Parathyroid adenoma (tissue), 2 donors: ENCODE data around the gene SUN5.

Experiments used
- H2AFZ ChIP-seq: fragments of 300-600 bp; sonication (generic); one replicate; pipeline ENCODE4 v1.7.0; 2017; ENCODE audit warnings: antibody characterized with exemption, mild to moderate bottlenecking
- H3K27ac ChIP-seq: fragments of 300-600 bp; sonication (generic); one replicate; pipeline ENCODE4 v1.7.0; 2017
- H3K27me3 ChIP-seq: fragments of 300-600 bp; sonication (generic); one replicate; pipeline ENCODE4 v1.7.0; 2017; ENCODE audit warnings: low read length; ENCODE audit not compliant: control insufficient read depth, insufficient read depth
- H3K36me3 ChIP-seq: fragments of 300-600 bp; sonication (generic); one replicate; pipeline ENCODE4 v1.7.0; 2017; ENCODE audit warnings: low read length; ENCODE audit not compliant: control insufficient read depth, insufficient read depth
- H3K4me1 ChIP-seq: fragments of 300-600 bp; sonication (generic); one replicate; pipeline ENCODE4 v1.7.0; 2017; ENCODE audit warnings: control low read depth
- H3K4me2 ChIP-seq: fragments of 300-600 bp; sonication (generic); one replicate; pipeline ENCODE4 v1.7.0; 2017; ENCODE audit warnings: low read length
- H3K4me3 ChIP-seq: fragments of 300-600 bp; sonication (generic); one replicate; pipeline ENCODE4 v1.7.0; 2017; ENCODE audit warnings: low read depth, low read length
- H3K79me2 ChIP-seq: fragments of 300-600 bp; sonication (generic); one replicate; pipeline ENCODE4 v1.7.0; 2017; ENCODE audit warnings: control low read depth
- H3K9ac ChIP-seq: fragments of 300-600 bp; sonication (generic); one replicate; pipeline ENCODE4 v1.7.0; 2017; ENCODE audit warnings: mild to moderate bottlenecking
- H3K9me3 ChIP-seq: fragments of 300-600 bp; sonication (generic); one replicate; pipeline ENCODE4 v1.7.0; 2017; ENCODE audit warnings: low read length; ENCODE audit not compliant: control insufficient read depth
- TF ChIP-seq, protein P1 (sequence below): fragments of 300-600 bp; sonication (generic); IDR thresholded peaks from one replicate; pipeline ENCODE4 v1.7.0; 2017; ENCODE audit warnings: antibody characterized with exemption, mild to moderate bottlenecking
- donor health status: primary hyperparathyroidism.

The SUN5 gene

DNA sequence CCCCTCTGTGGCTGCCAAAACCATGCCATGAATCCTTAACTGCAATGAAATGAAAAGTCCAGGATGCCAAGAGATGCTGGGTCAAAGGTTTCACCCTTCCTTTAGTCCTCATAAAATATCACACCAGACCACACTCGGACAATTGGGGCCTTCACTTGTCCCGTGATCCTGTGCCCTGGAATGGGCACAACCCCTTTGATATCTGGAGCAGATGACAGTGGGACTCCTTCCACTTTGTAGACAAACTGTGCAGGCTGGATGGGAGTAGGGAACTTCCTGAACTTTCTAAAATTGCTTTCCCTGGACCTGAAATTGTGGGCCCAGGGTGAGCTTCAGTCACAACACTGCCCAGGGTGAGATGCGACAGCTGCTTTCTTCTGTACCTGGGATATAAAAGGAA lies 17.6 kb upstream of the SUN5 start:
- Histone ChIP-seq H3K27me3 (no peaks in the 10 kb centered on the region), H3K79me2 (no peaks in the 10 kb centered on the region), H3K4me1 (no peaks in the 10 kb centered on the region), H2AFZ (no peak overlapping the region), H3K9me3 (no peaks in the 10 kb centered on the region), H3K4me3 (no peak overlapping the region), H3K9ac (no peak overlapping the region), H3K4me2 (no peak overlapping the region), H3K36me3 (no peaks in the 10 kb centered on the region), H3K27ac (no peak overlapping the region)
- TF ChIP-seq, protein P1, sequence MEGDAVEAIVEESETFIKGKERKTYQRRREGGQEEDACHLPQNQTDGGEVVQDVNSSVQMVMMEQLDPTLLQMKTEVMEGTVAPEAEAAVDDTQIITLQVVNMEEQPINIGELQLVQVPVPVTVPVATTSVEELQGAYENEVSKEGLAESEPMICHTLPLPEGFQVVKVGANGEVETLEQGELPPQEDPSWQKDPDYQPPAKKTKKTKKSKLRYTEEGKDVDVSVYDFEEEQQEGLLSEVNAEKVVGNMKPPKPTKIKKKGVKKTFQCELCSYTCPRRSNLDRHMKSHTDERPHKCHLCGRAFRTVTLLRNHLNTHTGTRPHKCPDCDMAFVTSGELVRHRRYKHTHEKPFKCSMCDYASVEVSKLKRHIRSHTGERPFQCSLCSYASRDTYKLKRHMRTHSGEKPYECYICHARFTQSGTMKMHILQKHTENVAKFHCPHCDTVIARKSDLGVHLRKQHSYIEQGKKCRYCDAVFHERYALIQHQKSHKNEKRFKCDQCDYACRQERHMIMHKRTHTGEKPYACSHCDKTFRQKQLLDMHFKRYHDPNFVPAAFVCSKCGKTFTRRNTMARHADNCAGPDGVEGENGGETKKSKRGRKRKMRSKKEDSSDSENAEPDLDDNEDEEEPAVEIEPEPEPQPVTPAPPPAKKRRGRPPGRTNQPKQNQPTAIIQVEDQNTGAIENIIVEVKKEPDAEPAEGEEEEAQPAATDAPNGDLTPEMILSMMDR, result no peak

GRCh38 chr20:33020278-33021161 lies 16.3 kb upstream of the SUN5 start:
- Histone ChIP-seq H3K9me3 (no peaks in the 10 kb centered on the region), H3K27ac (no peak overlapping the region), H2AFZ (no peak overlapping the region), H3K4me2 (no peak overlapping the region), H3K79me2 (no peaks in the 10 kb centered on the region), H3K36me3 (no peaks in the 10 kb centered on the region), H3K27me3 (no peaks in the 10 kb centered on the region), H3K4me1 (no peaks in the 10 kb centered on the region), H3K4me3 (no peak overlapping the region), H3K9ac (no peak overlapping the region)
- TF ChIP-seq, protein P1, result no peak

DNA sequence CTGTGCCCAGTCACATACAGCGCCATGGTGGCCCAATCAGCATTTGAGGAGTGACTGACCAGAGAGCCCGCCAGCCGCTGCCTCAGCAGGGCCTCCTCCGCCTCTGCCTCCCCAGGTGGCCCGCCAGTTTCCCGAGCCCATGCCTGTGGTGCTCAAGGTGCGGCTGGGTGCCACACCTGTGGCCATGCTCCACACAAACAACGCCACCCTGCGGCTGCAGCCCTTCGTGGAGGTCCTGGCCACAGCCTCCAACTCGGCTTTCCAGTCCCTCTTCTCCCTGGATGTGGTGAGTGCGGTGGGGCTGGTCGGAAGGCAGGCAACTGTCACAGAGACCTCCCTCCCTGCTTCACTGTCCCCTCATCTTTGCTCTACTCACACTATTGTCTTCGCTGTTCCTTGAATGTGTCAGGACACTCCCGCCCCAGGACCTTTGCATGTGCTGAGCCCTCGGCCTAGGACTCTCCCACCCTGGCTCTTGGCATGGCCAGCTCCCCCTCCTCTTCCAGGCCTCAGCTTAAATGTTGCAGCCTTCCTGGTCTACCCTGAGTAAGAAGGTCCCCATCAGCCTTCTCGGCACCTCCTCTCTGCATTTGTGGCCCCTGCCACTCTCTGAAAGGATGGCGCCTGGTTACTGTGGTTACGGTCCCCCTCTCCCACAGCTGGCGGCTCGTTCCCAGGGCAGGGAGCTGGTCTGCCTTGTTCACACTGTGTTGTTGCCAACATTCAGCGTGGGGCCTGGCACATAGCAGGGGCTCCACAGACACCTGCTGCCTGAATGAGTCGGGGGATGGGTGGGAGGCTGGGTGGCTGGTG lies 15.4 kb upstream of the SUN5 start:
- H3K4me1 ChIP-seq, result no peaks in the 10 kb centered on the region
- H3K79me2 ChIP-seq, result no peaks in the 10 kb centered on the region
- no peak overlapping the region for H3K9ac ChIP-seq
- H3K36me3 ChIP-seq, result no peaks in the 10 kb centered on the region
- no peaks in the 10 kb centered on the region for H3K27me3 ChIP-seq
- TF ChIP-seq, protein P1, result no peak
- H3K9me3 ChIP-seq, result no peaks in the 10 kb centered on the region
- H3K27ac ChIP-seq, result no peak overlapping the region
- no peak overlapping the region for H3K4me2 ChIP-seq
- no peak overlapping the region for H2AFZ ChIP-seq
- no peak overlapping the region for H3K4me3 ChIP-seq

- H3K9me3 ChIP-seq, result no peaks in the 10 kb centered on the region
- H3K4me1 ChIP-seq, result no peaks in the 10 kb centered on the region
- no peak overlapping the region for H2AFZ ChIP-seq
- H3K9ac ChIP-seq, result no peak overlapping the region
- no peak overlapping the region for H3K4me3 ChIP-seq
- no peaks in the 10 kb centered on the region for H3K27me3 ChIP-seq
- H3K4me2 ChIP-seq, result no peak overlapping the region
- TF ChIP-seq, protein P1, result no peak
- no peaks in the 10 kb centered on the region for H3K36me3 ChIP-seq
- H3K79me2 ChIP-seq, result no peaks in the 10 kb centered on the region
- no peak overlapping the region for H3K27ac ChIP-seq
These were observed 14.1 kb upstream of the SUN5 start for GRCh38 chr20:33018169-33018931.
